Measurements from ENCODE around the gene AOC1.

AOC1 gene

GRCh38 chr7:150897502-150898474 is 45.5 kb downstream of the AOC1 start:
- DNase-seq (ENCODE audit: low spot score), result peak; percentile 96

- peak; percentile 88 for DNase-seq (ENCODE audit: low spot score)
Measured at GRCh38 chr7:150898475-150899011, 46.2 kb downstream of the AOC1 start.

- DNase-seq (ENCODE audit: low spot score), result no peak
Measured at GRCh38 chr7:150900675-150901074, 48.4 kb downstream of the AOC1 start.

GRCh38 chr7:150901160-150902035 is 49.1 kb downstream of the AOC1 start:
- DNase-seq (ENCODE audit: low spot score), result peak; percentile 25

GRCh38 chr7:150902078-150903033 is 50.0 kb downstream of the AOC1 start:
- DNase-seq (ENCODE audit: low spot score), result no peak

GRCh38 chr7:150903606-150904005 is 51.3 kb downstream of the AOC1 start:
- no peak for DNase-seq (ENCODE audit: low spot score)

GRCh38 chr7:150904011-150904909 is 51.9 kb downstream of the AOC1 start:
- DNase-seq (ENCODE audit: low spot score), result no peak

- DNase-seq (ENCODE audit: low spot score), result no peak
Measured at GRCh38 chr7:150908173-150908572, 55.9 kb downstream of the AOC1 start.

- DNase-seq (ENCODE audit: low spot score), result no peak
Measured at GRCh38 chr7:150909200-150909995, 57.1 kb downstream of the AOC1 start.

GRCh38 chr7:150910305-150910995 is 58.1 kb downstream of the AOC1 start:
- DNase-seq (ENCODE audit: low spot score), result peak; percentile 49

GRCh38 chr7:150910996-150911422 is 58.7 kb downstream of the AOC1 start:
- DNase-seq (ENCODE audit: low spot score), result peak; percentile 28
